Tibial nerve (tissue), 4 donors: ENCODE measurements around the gene NINL.

ENCODE experiments used
- EP300 ChIP-seq, 2 donors: sonication (generic); formaldehyde crosslinking; IDR thresholded peaks; one replicate each; pipeline ENCODE4 v1.6.1; 2017; ENCODE audit warnings: antibody characterized with exemption in 2 of 2, mild to moderate bottlenecking in 1 of 2
- POLR2A ChIP-seq, 2 donors: fragments of 450-650 bp; IDR thresholded peaks; one replicate each; pipeline ENCODE4 v1.6.1; 2017; ENCODE audit warnings: antibody characterized with exemption in 2 of 2, mild to moderate bottlenecking in 2 of 2, moderate library complexity in 2 of 2
- TF ChIP-seq, protein P1 (sequence below), 5 experiments: fragments of 200-600 bp in 3 of 5; fragments of 450-650 bp in 2 of 5; sonication (generic) in 3 of 5; IDR thresholded peaks; one replicate each; pipeline ENCODE4 v1.5.1; 2016 to 2019; ENCODE audit warnings: antibody characterized with exemption in 5 of 5, mild to moderate bottlenecking in 3 of 5, moderate library complexity in 2 of 5

DNA sequence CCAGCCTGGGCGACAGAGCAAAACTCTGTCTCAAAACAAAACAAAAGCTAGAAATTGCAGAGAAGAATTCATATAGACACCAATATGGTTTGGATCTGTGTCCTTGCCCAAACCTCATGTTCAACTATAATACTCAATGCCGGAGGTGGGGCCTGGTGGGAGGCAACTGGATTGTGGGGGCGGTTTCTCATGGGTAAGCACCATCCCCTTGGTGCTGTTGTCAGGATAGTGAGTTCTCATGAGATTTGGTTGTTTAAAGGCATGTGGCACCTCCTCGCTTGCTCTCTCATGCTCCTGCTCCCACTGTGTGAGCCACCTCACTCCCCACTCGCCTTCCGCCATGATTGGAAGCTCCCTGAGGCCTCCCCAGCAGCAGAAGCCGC lies 15.2 kb downstream of the NINL start:
- no peak for TF ChIP-seq POLR2A (IDR thresholded peaks at IDR 0.05)
- TF ChIP-seq, protein P1, sequence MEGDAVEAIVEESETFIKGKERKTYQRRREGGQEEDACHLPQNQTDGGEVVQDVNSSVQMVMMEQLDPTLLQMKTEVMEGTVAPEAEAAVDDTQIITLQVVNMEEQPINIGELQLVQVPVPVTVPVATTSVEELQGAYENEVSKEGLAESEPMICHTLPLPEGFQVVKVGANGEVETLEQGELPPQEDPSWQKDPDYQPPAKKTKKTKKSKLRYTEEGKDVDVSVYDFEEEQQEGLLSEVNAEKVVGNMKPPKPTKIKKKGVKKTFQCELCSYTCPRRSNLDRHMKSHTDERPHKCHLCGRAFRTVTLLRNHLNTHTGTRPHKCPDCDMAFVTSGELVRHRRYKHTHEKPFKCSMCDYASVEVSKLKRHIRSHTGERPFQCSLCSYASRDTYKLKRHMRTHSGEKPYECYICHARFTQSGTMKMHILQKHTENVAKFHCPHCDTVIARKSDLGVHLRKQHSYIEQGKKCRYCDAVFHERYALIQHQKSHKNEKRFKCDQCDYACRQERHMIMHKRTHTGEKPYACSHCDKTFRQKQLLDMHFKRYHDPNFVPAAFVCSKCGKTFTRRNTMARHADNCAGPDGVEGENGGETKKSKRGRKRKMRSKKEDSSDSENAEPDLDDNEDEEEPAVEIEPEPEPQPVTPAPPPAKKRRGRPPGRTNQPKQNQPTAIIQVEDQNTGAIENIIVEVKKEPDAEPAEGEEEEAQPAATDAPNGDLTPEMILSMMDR (IDR thresholded peaks at IDR 0.05), result no peak
- TF ChIP-seq EP300 (IDR thresholded peaks at IDR 0.05), result no peak
